ENCODE data around the gene ECE2.

ECE2 gene

DNA sequence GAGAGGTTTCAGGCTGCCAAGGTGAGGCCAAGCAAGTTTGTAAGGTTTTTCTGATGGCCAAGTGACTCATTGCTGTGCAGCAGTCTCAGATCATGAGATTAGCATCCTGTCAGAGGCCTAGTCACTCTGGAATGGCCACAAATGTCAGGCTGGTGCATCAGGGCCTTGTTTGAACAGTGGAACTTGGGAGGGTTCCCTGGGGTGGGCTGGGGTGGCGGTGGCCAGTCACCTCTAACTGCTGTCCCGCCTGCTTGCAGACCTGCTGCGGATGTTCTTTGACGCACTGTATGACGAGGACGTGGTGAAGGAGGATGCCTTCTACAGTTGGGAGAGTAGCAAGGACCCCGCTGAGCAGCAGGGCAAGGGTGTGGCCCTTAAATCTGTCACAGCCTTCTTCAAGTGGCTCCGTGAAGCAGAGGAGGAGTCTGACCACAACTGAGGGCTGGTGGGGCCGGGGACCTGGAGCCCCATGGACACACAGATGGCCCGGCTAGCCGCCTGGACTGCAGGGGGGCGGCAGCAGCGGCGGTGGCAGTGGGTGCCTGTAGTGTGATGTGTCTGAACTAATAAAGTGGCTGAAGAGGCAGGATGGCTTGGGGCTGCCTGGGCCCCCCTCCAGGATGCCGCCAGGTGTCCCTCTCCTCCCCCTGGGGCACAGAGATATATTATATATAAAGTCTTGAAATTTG, 58.8 kb downstream of the ECE2 start (continued):
- TF ChIP-seq ZNF350 (tag by site-specific recombination; IDR thresholded peaks at IDR 0.05): no peak
- TF ChIP-seq, protein P1, sequence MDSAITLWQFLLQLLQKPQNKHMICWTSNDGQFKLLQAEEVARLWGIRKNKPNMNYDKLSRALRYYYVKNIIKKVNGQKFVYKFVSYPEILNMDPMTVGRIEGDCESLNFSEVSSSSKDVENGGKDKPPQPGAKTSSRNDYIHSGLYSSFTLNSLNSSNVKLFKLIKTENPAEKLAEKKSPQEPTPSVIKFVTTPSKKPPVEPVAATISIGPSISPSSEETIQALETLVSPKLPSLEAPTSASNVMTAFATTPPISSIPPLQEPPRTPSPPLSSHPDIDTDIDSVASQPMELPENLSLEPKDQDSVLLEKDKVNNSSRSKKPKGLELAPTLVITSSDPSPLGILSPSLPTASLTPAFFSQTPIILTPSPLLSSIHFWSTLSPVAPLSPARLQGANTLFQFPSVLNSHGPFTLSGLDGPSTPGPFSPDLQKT (IDR thresholded peaks at IDR 0.05; ENCODE audit: borderline replicate concordance, low read depth, low read length): no peak
- peak; percentile 23; the same call in 1 of the 2 replicates for TF ChIP-seq PRDM6 (tag by site-specific recombination; IDR thresholded peaks at IDR 0.05)
- TF ChIP-seq ZNF426 (tag by site-specific recombination; IDR thresholded peaks at IDR 0.05): no peak
- no peak for TF ChIP-seq TRIM28 (IDR thresholded peaks at IDR 0.05; ENCODE audit: borderline replicate concordance, low read length)
- TF ChIP-seq ZNF558 (tag by site-specific recombination; IDR thresholded peaks at IDR 0.05): no peak
- TF ChIP-seq, protein P2, sequence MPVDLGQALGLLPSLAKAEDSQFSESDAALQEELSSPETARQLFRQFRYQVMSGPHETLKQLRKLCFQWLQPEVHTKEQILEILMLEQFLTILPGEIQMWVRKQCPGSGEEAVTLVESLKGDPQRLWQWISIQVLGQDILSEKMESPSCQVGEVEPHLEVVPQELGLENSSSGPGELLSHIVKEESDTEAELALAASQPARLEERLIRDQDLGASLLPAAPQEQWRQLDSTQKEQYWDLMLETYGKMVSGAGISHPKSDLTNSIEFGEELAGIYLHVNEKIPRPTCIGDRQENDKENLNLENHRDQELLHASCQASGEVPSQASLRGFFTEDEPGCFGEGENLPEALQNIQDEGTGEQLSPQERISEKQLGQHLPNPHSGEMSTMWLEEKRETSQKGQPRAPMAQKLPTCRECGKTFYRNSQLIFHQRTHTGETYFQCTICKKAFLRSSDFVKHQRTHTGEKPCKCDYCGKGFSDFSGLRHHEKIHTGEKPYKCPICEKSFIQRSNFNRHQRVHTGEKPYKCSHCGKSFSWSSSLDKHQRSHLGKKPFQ (tag by site-specific recombination; IDR thresholded peaks at IDR 0.05): no peak
- no peak for TF ChIP-seq ZNF174 (tag by site-specific recombination; IDR thresholded peaks at IDR 0.05)
- no peak for TF ChIP-seq ZBTB49 (tag by site-specific recombination; IDR thresholded peaks at IDR 0.05; ENCODE audit: low read depth)
- no peak for TF ChIP-seq SCRT1 (tag by site-specific recombination; IDR thresholded peaks at IDR 0.05; ENCODE audit: borderline replicate concordance)
- TF ChIP-seq ZNF776 (tag by site-specific recombination; IDR thresholded peaks at IDR 0.05; ENCODE audit: borderline replicate concordance): no peak
- TF ChIP-seq ZNF169 (tag by site-specific recombination; IDR thresholded peaks at IDR 0.05): no peak
- TF ChIP-seq, protein P3, sequence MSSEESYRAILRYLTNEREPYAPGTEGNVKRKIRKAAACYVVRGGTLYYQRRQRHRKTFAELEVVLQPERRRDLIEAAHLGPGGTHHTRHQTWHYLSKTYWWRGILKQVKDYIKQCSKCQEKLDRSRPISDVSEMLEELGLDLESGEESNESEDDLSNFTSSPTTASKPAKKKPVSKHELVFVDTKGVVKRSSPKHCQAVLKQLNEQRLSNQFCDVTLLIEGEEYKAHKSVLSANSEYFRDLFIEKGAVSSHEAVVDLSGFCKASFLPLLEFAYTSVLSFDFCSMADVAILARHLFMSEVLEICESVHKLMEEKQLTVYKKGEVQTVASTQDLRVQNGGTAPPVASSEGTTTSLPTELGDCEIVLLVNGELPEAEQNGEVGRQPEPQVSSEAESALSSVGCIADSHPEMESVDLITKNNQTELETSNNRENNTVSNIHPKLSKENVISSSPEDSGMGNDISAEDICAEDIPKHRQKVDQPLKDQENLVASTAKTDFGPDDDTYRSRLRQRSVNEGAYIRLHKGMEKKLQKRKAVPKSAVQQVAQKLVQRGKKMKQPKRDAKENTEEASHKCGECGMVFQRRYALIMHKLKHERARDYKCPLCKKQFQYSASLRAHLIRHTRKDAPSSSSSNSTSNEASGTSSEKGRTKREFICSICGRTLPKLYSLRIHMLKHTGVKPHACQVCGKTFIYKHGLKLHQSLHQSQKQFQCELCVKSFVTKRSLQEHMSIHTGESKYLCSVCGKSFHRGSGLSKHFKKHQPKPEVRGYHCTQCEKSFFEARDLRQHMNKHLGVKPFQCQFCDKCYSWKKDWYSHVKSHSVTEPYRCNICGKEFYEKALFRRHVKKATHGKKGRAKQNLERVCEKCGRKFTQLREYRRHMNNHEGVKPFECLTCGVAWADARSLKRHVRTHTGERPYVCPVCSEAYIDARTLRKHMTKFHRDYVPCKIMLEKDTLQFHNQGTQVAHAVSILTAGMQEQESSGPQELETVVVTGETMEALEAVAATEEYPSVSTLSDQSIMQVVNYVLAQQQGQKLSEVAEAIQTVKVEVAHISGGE (tag by site-specific recombination; conservative IDR thresholded peaks at IDR 0.05; ENCODE audit: low read depth): no peak
- TF ChIP-seq ZFP69B (tag by site-specific recombination; IDR thresholded peaks at IDR 0.05): peak; percentile 73; the same call in 1 of the 2 replicates
- TF ChIP-seq ZNF114 (tag by site-specific recombination; IDR thresholded peaks at IDR 0.05): no peak

DNA sequence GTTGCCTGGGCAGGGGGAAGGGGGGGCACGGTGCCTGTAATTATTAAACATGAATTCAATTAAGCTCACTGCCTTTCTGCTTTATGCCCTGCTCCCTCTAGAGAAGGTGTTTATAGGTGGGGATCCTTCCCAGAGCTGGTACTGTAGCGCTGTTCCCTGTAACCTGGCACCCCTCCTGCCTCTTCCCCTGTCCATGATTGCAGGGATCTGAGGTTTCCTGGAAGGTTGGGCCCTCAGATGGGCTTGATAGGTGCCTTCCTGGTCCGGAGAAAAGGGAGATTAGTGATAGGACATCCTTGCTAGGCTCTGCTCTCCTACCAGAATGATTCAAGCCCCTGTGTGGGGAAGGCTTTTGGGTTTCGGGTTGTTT, 59.5 kb downstream of the ECE2 start:
- H3K4me3 ChIP-seq (ENCODE audit: low read depth, low read length): peak overlapping the region; percentile 86

More for the DNA sequence above, 59.5 kb downstream of the ECE2 start:
- H3K27ac ChIP-seq (ENCODE audit: extremely low read depth, low read depth, low read length): peak overlapping the region; percentile 73
- ChIA-PET CTCF (no interaction called here), POLR2A (interaction anchor here (0.8 to 1.2 kb wide), 2 partner anchors 15 to 19 kb away, joined by 3 to 5 read pairs; no protein-coding TSS in a partner anchor)
- no peaks in the 10 kb centered on the region for H3K9me3 ChIP-seq (ENCODE audit: control insufficient read depth, insufficient read depth, low read depth, low read length)
- no peaks in the 10 kb centered on the region for H3K4me1 ChIP-seq (ENCODE audit: control insufficient read depth, insufficient read depth, low read length)
- H3K36me3 ChIP-seq (ENCODE audit: control insufficient read depth in 2 of 2, insufficient read depth in 1 of 2, low read length in 2 of 2): peaks cover 6 to 60% of the 10 kb centered on the region in 2 experiments
- TF ChIP-seq ZSCAN23 (tag by site-specific recombination; IDR thresholded peaks at IDR 0.05) (no peak), BCL11A (tag by site-specific recombination; IDR thresholded peaks at IDR 0.05; ENCODE audit: low read depth) (no peak), ZNF341 (tag by site-specific recombination; IDR thresholded peaks at IDR 0.05; ENCODE audit: low read depth) (peak; percentile 97), ZBTB1 (tag by site-specific recombination; IDR thresholded peaks at IDR 0.05) (no peak), ZBTB8A (tag by site-specific recombination; IDR thresholded peaks at IDR 0.05) (0 out of 2 replicates have a peak, but pooled peaks have one; percentile 39), IKZF3 (tag by site-specific recombination; IDR thresholded peaks at IDR 0.05) (peak; percentile 90), ZNF202 (tag by site-specific recombination; IDR thresholded peaks at IDR 0.05; ENCODE audit: borderline replicate concordance) (no peak), ZNF629 (tag by site-specific recombination; IDR thresholded peaks at IDR 0.05) (no peak), MZF1 (tag by site-specific recombination; IDR thresholded peaks at IDR 0.05; ENCODE audit: borderline replicate concordance) (peak; percentile 78), ZBTB17 (tag by site-specific recombination; IDR thresholded peaks at IDR 0.05) (peak; percentile 96)

Measured in HEK293 (cell line).